Liver (tissue), 9 donors: ENCODE results near the gene PITHD1. TPM values are rescaled to one million over a fixed set of nuclear protein-coding genes. Genes with fewer than 3 reads are reported as not detected.

ENCODE experiments used
- DNase-seq: peaks from one replicate; pipeline ENCODE4 v3.0.0-alpha.2; 2017; ENCODE audit warnings: low spot score
- H3K27ac ChIP-seq, 2 donors: one replicate each; pipeline ENCODE4 v1.7.0; 2013; ENCODE audit warnings: inconsistent platforms in 2 of 2, low read length in 2 of 2, control low read depth in 1 of 2, low read depth in 1 of 2, mild to moderate bottlenecking in 1 of 2
- H3K27me3 ChIP-seq, 4 donors: one replicate each; pipeline versions ENCODE4 v1.6.1 to v1.7.0; 2013; ENCODE audit warnings: low read length in 3 of 4, inconsistent platforms in 1 of 4, mild to moderate bottlenecking in 1 of 4, moderate library complexity in 1 of 4; ENCODE audit not compliant: control insufficient read depth in 4 of 4, insufficient read depth in 4 of 4
- H3K36me3 ChIP-seq, 4 donors: one replicate each; pipeline versions ENCODE4 v1.6.1 to v1.7.0; 2013; ENCODE audit warnings: low read length in 3 of 4, mild to moderate bottlenecking in 3 of 4, low read depth in 1 of 4, moderate library complexity in 1 of 4; ENCODE audit not compliant: control insufficient read depth in 4 of 4, insufficient read depth in 3 of 4
- H3K4me1 ChIP-seq, 4 donors: one replicate each; pipeline versions ENCODE4 v1.6.1 to v1.7.0; 2013; ENCODE audit warnings: low read length in 3 of 4, mild to moderate bottlenecking in 3 of 4, moderate library complexity in 1 of 4; ENCODE audit not compliant: control insufficient read depth in 4 of 4, insufficient read depth in 4 of 4
- H3K4me3 ChIP-seq, 3 donors: one replicate each; pipeline versions ENCODE4 v1.6.1 to v1.7.0; 2013; ENCODE audit warnings: low read length in 3 of 3, control low read depth in 1 of 3, low read depth in 1 of 3, mild to moderate bottlenecking in 1 of 3
- H3K9ac ChIP-seq, 2 donors: one replicate each; pipeline ENCODE4 v1.7.0; 2013; ENCODE audit warnings: low read length in 2 of 2, mild to moderate bottlenecking in 2 of 2, moderate library complexity in 2 of 2, control low read depth in 1 of 2, low read depth in 1 of 2
- H3K9me3 ChIP-seq, 4 donors: one replicate each; pipeline versions ENCODE4 v1.6.1 to v1.7.0; 2013; ENCODE audit warnings: low read length in 3 of 4; ENCODE audit not compliant: control insufficient read depth in 4 of 4
- ATF3 ChIP-seq: IDR thresholded peaks from 2 replicates; pipeline ENCODE4 v1.6.1; 2016; ENCODE audit warnings: antibody characterized with exemption
- CTCF ChIP-seq: fragments of 150-350 bp; IDR thresholded peaks from 2 replicates; pipeline ENCODE4 v1.5.1; 2017; ENCODE audit warnings: improper control_type of control experiment, low read depth, low read length; ENCODE audit not compliant: missing input control
- EGR1 ChIP-seq, 2 donors: IDR thresholded peaks; 2 replicates each; pipeline ENCODE4 v1.6.1; 2016 to 2018; ENCODE audit warnings: antibody characterized with exemption in 2 of 2, low read depth in 2 of 2
- FOXA2 ChIP-seq: IDR thresholded peaks from 2 replicates; pipeline ENCODE4 v1.6.1; 2016; ENCODE audit warnings: antibody characterized with exemption
- GABPA ChIP-seq, 2 donors: IDR thresholded peaks in 1 of 2; conservative IDR thresholded peaks in 1 of 2; 2 replicates each; pipeline ENCODE4 v1.6.1; 2016; ENCODE audit warnings: antibody characterized with exemption in 2 of 2, mild to moderate bottlenecking in 1 of 2, moderate library complexity in 1 of 2
- HNF4A ChIP-seq, 2 donors: conservative IDR thresholded peaks; 2 replicates each; pipeline ENCODE4 v1.6.1; 2016; ENCODE audit warnings: antibody characterized with exemption in 2 of 2, mild to moderate bottlenecking in 2 of 2
- HNF4G ChIP-seq: IDR thresholded peaks from 2 replicates; pipeline ENCODE4 v1.6.1; 2016; ENCODE audit warnings: antibody characterized with exemption
- JUND ChIP-seq, 2 donors: IDR thresholded peaks; 2 replicates each; pipeline ENCODE4 v1.6.1; 2016; ENCODE audit warnings: antibody characterized with exemption in 2 of 2
- MAX ChIP-seq: IDR thresholded peaks from 2 replicates; pipeline ENCODE4 v1.6.1; 2016; ENCODE audit warnings: antibody characterized with exemption
- NR2F2 ChIP-seq: IDR thresholded peaks from 2 replicates; pipeline ENCODE4 v1.6.1; 2016; ENCODE audit warnings: antibody characterized with exemption
- RAD21 ChIP-seq, 2 donors: IDR thresholded peaks; 2 replicates each; pipeline ENCODE4 v1.6.1; 2016; ENCODE audit warnings: antibody characterized with exemption in 2 of 2, mild to moderate bottlenecking in 2 of 2
- REST ChIP-seq: IDR thresholded peaks from 2 replicates; pipeline ENCODE4 v1.6.1; 2016; ENCODE audit warnings: antibody characterized with exemption, mild to moderate bottlenecking
- RXRA ChIP-seq, 2 donors: IDR thresholded peaks; 2 replicates each; pipeline ENCODE4 v1.6.1; 2017 to 2018; ENCODE audit warnings: antibody characterized with exemption in 2 of 2, mild to moderate bottlenecking in 1 of 2
- SP1 ChIP-seq: IDR thresholded peaks from 2 replicates; pipeline ENCODE4 v1.6.1; 2018; ENCODE audit warnings: antibody characterized with exemption, mild to moderate bottlenecking
- YY1 ChIP-seq: IDR thresholded peaks from 2 replicates; pipeline ENCODE4 v1.6.1; 2016; ENCODE audit warnings: antibody characterized with exemption, mild to moderate bottlenecking
- WGBS: extraction: QIAGEN DNeasy Blood & Tissue Kit; methylation state at CpG from one replicate; pipeline ENCODE4 v1.1.7; 2013; 5-methylcytosine and 5-hydroxymethylcytosine counted together
- polyA plus RNA-seq, 2 donors: library from polyadenylated mRNA; stranded (reverse) in 1 of 2; unstranded in 1 of 2; fragments of 200-250 nt in 1 of 2; fragments of >200 nt in 1 of 2; fragmentation: Nextera tagmentation in 1 of 2; extraction: Ambion mirVana in 1 of 2; gene quantifications; one replicate each; pipeline versions ENCODE4 v1.2.1 to v1.2.3, GENCODE V29; 2013 to 2015
- total RNA-seq, 2 donors: library from RNA; depleted of rRNA; stranded (reverse); fragments of >200 nt; gene quantifications; one replicate each; pipeline ENCODE4 v1.2.3, GENCODE V29; 2014
- donor health status: healthy.
- donor health status: healthy.
- donor health status: healthy.
- donor health status: healthy.
- donor health status: healthy.

The PITHD1 gene
- total and polyA plus RNA-seq, 4 donors = 17.1 to 86.4 (median 24.8) TPM

GRCh38 chr1:23790696-23791515, 12.7 kb downstream of the PITHD1 start, which contains the start of gene LYPLA2:
LYPLA2 (plus strand) TSS chr1:23791145; CDS start chr1:23792683, 1,538 bp downstream.
- Histone ChIP-seq H3K4me3 (peak within 1 kb of the TSS; percentile 54 to 87 (median 76)), H3K9me3 (no peaks in the 10 kb centered on the region), H3K4me1 (peaks cover 13 to 38% (median 28%) of the 10 kb centered on the region in 4 donors), H3K27me3 (no peaks in the 10 kb centered on the region), H3K9ac (peak within 1 kb of the TSS; percentile 52 to 92), H3K36me3 (peaks cover 5 to 18% (median 13%) of the 10 kb centered on the region in 4 donors), H3K27ac (peak within 1 kb of the TSS; percentile 30 to 51)
- TF ChIP-seq NR2F2 (no peak), REST (peak; percentile 45), ATF3 (no peak), EGR1 (IDR thresholded peaks at IDR 0.05; ENCODE audit: low read depth in 2 of 2) (peak; percentile 90 to 91), MAX (peak; percentile 75), GABPA (IDR thresholded peaks at IDR 0.05 in 1 of 2, conservative IDR thresholded peaks at IDR 0.05 in 1 of 2) (peak; percentile 91 to 97), RXRA (IDR thresholded peaks at IDR 0.05) (peak in 1 of 2 donors; percentile 17), HNF4G (no peak), RAD21 (IDR thresholded peaks at IDR 0.05) (peak in 1 of 2 donors; percentile 35), YY1 (peak; percentile 97), JUND (IDR thresholded peaks at IDR 0.05) (no peak), FOXA2 (no peak), CTCF (no peak), HNF4A (conservative IDR thresholded peaks at IDR 0.05) (no peak)
- DNase-seq = peak; percentile 84
- WGBS = 1% methylated on average over 47 of the region's 47 CpGs

- WGBS = 1% methylated on average over 15 of the region's 15 CpGs
- no peak for TF ChIP-seq CTCF
- TF ChIP-seq JUND (IDR thresholded peaks at IDR 0.05) = no peak
- TF ChIP-seq SP1 = no peak
- TF ChIP-seq HNF4G = no peak
- TF ChIP-seq ATF3 = no peak
- TF ChIP-seq YY1 = no peak
- TF ChIP-seq REST = no peak
- no peak for TF ChIP-seq MAX
- Histone ChIP-seq H3K27ac (peak overlapping the region; percentile 30 to 51), H3K9me3 (no peaks in the 10 kb centered on the region), H3K4me1 (peaks cover 13 to 38% (median 28%) of the 10 kb centered on the region in 4 donors), H3K36me3 (peaks cover 6 to 17% (median 9%) of the 10 kb centered on the region in 4 donors), H3K9ac (peak overlapping the region; percentile 52 to 92), H3K27me3 (no peaks in the 10 kb centered on the region), H3K4me3 (peak overlapping the region; percentile 54 to 87 (median 76))
- DNase-seq = no peak
Observed at GRCh38 chr1:23791516-23792047, 13.4 kb downstream of the PITHD1 start.
